ENCODE data around the gene TEX22.

Gene TEX22

DNA sequence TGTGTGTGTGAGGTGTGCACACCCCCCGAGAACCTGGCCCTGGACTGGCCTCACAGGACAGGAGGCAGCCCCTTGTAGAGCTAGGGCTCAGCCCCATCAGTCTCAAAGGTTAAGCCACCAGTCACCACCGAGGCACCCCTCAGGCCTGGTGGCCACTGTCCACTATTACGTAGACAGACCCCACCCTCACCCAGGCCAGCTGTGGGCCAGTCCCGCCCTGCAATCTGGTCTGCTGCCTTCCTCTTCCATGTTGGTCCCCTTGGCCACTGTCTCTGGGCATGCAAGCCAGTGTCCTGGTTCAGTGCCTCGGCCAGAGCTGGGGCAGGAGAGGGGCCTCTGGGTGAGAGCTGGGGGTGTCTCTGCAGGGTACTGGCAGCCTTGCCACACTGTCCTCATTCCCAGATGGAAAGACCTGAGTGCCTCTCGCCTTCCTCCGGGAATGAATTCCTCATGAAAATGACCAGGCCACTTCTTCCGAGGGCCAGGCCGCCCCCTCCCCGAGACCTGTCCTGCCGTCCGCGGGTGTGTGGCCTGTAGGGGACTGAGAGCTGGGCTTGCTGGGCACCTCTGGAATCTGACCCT is 897 bp upstream of the TEX22 start:
- TF ChIP-seq, protein P1, sequence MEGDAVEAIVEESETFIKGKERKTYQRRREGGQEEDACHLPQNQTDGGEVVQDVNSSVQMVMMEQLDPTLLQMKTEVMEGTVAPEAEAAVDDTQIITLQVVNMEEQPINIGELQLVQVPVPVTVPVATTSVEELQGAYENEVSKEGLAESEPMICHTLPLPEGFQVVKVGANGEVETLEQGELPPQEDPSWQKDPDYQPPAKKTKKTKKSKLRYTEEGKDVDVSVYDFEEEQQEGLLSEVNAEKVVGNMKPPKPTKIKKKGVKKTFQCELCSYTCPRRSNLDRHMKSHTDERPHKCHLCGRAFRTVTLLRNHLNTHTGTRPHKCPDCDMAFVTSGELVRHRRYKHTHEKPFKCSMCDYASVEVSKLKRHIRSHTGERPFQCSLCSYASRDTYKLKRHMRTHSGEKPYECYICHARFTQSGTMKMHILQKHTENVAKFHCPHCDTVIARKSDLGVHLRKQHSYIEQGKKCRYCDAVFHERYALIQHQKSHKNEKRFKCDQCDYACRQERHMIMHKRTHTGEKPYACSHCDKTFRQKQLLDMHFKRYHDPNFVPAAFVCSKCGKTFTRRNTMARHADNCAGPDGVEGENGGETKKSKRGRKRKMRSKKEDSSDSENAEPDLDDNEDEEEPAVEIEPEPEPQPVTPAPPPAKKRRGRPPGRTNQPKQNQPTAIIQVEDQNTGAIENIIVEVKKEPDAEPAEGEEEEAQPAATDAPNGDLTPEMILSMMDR (conservative IDR thresholded peaks at IDR 0.05), result no peak
- peak overlapping the region; percentile 84 for H3K27ac ChIP-seq

DNA sequence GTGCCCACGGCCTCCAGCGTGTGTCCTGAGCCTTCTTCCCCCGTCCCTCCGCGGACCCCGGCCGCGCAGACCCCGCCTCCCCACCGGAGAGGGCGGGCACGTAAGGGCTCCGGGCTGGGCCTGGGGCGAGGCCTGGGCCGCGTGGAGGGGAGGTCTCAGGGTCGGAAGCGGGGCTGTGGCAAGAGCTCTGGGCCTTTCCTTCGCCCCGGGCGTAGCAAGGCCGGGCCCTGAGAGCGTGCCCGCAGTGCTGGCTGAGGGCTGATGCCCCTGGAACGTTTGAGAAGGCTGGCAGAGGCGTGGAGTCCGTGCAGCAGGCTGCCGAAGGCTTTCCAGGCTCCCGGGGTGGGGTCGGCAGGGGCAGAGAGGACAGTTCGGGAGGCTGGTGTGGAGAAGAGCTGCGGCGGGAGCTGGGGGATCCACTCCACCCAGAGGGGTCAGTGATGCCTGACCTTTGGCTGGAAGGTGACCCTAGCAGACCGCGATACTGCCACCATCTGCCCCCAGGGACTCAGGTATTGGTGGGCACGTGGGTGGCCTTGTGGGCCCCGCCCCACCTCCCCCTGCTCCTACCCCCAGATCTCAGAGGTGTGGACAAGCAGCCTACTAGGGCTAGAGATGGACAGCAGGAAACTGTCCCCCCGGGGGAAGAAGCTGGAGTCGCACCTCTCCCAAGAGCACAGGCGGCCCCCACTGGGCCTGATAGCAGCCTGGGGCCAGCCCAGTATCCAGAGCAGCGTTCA is 558 bp downstream of the TEX22 start:
- H3K27ac ChIP-seq, result peak overlapping the region; percentile 84
- TF ChIP-seq, protein P1 (conservative IDR thresholded peaks at IDR 0.05), result no peak

DNA sequence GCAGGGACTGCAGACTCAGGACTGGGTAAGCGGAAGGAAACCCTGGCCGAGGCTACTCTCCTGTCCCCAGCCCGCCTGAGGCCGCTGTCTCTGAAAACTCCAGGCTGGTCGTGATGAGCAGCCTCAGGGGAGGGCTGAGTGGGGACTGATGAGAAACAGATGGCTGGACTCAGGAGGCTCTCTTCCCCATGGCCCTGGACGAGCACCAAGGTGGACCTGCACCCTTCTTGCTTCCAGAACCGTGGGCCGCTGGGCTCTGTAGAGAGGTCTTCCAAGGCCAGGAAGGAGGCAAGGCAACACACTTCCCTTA is 1.1 kb downstream of the TEX22 start:
- no peak overlapping the region for H3K27ac ChIP-seq
- TF ChIP-seq, protein P1 (conservative IDR thresholded peaks at IDR 0.05), result no peak

DNA sequence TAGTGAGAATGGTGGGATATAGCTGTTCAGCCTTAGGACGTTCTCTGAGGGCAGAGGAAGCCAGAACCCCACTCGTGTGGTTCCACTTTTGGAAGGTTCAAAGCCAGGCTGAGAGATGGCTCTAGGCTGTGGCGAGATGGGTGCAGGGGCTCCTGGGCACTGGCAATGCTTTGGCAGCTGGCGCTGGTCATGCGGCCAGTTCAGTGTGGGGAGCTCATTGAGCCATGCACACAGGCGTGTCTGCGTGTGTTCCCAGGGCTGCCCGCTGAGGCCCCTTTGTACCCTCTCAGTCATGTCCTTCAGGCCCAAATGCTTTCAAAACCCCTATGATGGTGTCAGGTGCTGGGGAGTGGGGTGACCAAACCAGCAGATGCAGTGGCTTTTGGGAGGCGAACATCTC is 1.7 kb downstream of the TEX22 start:
- TF ChIP-seq, protein P1 (conservative IDR thresholded peaks at IDR 0.05), result no peak
- H3K27ac ChIP-seq, result no peak overlapping the region

DNA sequence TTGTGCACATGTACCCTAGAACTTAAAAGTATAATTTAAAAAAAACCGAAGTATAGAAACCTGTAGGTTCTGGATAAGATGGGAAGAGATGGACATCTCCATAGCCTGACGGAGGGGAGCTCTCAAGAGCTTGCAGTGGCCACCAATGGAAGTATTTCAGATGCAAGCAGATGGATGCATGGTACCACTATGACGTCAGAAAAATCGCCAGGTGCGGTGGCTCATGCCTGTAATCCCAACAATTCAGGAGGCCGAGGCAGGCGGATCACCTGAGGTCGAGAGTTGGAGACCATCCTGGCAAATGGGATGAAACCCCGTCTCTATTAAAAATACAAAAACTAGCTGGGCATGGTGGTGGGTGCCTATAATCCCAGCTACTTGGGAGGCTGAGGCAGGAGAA is 3.4 kb downstream of the TEX22 start:
- no peak overlapping the region for H3K27ac ChIP-seq
- TF ChIP-seq, protein P1 (conservative IDR thresholded peaks at IDR 0.05), result no peak

DNA sequence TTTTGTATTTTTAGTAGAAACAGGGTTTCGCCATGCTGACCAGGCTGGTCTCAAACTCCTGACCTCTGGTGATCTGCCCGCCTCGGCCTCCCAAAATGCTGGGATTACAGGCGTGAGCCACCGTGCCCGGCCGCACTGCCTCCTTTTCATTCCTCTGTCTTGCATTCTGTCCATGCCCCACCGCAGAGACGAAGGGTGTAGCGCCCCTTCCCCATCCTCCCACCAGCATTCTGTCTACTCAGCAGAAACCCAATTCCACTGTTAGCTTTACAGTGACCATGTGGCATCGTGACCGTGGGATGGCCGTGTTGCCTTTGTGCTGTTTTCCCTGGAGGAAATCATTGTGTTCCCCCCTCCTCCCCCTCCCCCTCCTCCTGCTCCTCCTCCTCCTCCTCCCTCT is 10.3 kb downstream of the TEX22 start:
- H3K27ac ChIP-seq, result no peak overlapping the region
- TF ChIP-seq, protein P1 (conservative IDR thresholded peaks at IDR 0.05), result no peak

DNA sequence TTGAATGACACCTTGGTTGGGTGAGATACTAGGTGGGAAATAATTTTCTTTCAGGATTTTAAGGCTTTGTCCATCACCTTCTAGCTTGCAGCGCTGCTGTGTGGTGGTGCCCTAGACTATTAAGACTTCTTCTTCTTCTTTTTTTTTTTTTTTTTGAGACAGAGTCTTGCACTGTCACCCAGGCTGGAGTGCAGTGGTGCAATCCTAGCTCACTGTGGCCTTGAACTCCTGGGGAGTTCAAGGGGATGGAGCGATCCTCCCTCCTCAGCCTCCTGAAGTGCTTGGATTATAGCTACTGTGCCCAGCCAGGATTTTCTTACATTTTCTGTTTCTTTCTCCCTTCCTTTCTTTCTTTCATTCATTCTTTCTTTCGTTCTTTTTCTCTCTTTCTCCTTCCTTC is 11.0 kb downstream of the TEX22 start:
- TF ChIP-seq, protein P1 (conservative IDR thresholded peaks at IDR 0.05), result no peak
- no peak overlapping the region for H3K27ac ChIP-seq

Measured in VCaP (cell line).